Midbrain (tissue), 1 donor: Measurements from ENCODE around the gene COG7.

Experiments
- DNase-seq: peaks from one replicate; lab custom pipeline; 2025; lab: John Stamatoyannopoulos, UW

COG7 gene

GRCh38 chr16:23359092-23359760, 93.8 kb downstream of the COG7 start:
- DNase-seq = no peak

DNA sequence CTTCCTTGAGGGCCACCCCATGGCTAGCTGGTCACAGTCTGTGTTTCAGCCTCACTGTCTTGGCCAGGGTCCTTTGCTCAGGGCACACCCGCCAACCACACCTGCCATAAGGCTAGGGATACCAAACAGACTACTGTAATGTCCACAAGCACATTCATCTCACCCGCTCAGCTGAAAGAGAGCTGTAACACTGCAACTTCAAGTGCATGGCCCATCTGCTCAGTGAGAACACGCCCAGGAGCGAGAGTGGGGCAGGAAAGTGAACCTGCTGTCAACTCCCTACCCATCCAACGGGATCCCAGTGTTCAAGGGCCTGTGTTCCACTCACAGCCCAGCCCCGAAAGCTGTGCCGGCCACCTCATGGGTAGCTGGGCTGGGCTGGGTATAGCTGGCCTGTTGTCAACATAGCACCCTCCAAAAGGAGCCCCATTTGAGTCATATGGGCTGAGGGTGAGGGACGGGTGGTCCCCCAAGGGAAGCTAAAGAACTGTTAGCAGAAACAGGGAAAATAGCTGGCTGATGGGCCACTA, 95.2 kb downstream of the COG7 start:
- no peak for DNase-seq

DNA sequence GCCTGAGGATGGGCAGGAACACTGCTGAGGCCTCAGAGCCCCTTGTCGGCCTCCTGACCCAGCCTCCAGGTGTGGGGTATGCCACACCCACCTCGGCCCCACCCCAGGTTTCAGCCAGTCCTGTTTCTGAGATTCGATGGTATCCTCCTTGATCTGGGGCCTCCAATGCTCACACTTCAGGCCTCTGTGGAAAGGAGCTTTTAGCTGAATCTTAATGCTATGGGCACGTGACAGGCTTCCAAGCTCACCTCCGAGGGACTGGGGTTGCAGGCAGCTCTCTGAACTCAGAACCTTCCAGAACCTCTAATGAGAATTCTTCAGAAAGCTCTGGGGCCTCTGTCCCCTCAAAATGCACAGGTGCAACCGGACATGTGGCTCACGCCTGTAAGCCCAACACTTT, 96.0 kb downstream of the COG7 start:
- no peak for DNase-seq

DNA sequence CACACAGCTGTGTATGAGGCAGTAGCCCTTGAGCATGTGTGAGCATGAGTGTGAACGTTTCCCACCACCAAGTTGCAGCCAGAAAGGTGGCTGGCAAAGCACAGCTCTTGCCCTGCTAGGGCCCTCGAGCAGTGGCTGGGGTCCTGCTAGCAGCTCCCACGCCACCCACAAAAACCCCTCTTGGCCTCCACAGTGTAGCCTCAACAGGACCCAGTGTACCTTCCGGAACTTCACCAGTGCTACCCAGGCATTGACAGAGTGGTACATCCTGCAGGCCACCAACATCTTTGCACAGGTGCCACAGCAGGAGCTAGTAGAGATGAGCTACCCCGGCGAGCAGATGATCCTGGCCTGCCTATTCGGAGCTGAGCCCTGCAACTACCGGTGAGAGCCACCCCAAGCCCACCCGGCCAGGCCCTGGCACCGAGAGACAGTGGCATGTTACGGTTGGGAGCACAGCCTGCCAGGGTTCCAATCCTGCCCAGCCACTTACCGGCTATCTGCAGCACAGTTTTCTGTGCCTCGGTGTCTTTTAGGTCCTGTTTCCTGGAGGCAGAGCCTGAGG, 97.8 kb downstream of the COG7 start:
- no peak for DNase-seq

DNA sequence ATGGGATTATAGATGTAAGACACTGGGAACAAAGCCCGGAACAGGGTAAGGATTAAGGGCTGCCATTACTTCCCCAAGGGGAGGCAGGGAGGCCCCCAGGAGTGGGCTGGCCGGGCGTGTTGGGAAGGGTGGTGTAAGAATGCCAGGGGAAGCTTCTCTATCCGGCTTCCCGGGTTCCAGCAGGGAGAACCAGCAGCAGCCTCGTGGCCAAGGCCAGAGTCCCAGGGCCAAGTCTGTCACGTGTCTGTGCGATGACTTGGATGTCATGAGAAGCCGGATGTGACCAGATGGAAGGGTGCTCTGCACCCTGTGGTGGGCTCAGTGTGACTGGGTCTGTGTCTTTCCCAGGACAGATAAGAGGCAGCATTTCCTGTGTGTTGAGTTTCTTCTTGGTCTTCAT, 98.7 kb downstream of the COG7 start:
- DNase-seq = no peak

DNA sequence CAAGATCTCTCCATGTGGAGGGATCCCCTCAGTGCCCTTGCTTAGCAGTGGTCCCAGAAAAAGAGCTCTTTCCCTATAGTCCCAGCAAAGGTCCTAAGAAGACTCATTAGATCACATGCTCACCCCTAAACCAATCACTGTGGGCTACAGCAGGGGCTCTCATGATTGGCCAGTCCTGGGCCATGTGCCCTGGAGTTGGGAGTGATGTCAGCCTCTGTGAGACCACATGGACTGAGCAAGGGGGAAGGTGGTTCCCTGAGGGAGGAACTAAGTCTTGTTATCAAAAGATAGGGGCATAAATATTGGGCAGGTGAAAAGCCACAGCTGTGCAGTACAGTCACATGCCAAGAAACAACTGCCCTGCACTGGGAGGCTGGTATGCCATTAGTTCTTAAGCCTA, 99.5 kb downstream of the COG7 start:
- DNase-seq = no peak

DNA sequence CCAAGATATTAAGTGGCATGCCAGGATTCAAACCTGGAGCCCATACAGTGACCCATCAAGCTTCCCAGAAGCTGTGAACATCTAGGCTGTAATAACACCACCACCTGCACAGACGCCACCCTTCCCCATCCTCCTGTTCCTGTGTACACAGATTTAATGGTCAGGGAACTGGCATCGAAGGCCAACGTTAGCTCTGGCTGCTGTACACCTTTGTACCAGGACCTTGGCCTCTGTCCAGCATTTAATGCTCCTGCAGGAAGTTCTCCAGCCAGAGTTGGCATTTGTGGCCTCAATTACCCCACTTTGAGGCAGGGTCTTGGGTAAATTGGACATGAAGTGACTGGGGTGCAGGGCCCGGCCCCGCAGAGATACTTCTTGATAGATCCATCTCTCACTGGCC, 101.6 kb downstream of the COG7 start:
- no peak for DNase-seq

DNA sequence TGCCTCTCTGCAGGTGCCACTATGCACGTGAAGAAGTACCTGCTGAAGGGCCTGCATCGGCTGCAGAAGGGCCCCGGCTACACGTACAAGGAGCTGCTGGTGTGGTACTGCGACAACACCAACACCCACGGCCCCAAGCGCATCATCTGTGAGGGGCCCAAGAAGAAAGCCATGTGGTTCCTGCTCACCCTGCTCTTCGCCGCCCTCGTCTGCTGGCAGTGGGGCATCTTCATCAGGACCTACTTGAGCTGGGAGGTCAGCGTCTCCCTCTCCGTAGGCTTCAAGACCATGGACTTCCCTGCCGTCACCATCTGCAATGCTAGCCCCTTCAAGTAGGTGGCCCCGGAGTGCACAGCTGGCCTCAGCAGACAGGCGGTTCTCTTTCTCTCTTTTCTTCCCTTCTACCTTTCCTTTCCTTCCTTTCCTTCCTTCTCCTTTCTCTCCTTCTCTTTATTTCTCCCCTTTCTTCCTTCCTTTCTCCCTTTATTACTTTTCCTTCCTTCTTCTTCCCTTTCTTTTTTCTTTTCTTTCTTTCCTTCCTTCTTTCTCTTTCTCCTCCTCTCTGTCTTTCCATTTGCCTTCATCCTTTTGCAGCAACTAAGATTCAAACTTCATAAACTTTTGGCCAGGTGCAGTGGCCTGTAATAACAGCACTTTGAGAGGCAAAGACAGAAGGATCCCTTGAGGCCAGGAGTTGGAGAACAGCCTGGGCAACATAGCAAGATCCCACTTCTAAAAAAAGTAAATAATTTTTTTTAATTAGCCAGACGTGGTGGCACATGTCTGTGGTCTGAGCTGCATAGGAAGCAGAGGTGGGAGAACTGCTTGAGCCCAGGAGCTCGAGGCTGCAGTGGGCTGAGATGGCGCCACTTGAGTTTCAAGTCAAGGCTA, 104.2 kb downstream of the COG7 start:
- DNase-seq = no peak

- no peak for DNase-seq
These were observed 107.8 kb downstream of the COG7 start for GRCh38 chr16:23345237-23345636.

DNA sequence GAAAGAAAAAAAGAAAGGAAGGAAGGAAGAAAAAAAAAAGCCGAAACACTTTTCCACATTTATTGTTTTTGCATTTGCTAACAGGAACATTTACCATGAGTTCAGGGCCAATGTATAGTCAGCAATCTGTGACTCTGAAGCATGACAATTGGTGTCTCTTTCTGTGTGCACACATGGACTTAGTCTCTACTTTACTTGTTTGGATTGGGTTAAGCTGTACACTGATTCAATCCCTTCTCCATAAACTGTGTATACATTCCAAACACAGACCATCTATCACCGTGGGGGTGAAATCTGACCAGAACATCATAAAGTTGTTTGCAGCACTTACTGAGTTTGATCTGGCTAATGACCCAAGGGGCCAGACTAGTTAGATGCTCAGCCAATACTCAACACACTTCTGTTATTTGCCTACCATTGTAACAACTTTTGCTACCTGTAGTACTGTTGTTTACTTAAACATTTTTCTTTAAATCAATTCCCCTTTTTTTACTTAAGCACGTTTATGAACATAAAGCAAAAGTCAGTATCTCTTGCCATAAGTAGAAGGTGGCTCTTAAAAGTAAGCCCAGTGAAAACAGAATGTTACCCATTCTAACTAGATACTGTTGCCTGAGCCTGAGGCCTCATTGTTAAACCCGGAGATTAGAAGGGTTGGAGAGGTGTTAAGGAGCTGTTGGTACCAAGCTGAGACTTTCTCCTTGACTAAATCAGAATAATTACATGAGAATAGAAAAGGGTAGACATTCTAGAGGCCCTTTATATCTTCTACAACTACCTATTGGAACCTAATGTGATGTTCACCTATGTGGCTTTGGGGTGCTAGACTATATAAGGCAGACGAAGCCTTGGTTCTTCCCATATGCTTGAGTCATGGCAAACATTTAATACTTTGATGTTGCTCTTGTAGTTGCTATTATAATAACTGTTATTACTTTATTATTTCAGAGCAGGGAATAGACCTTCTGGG, 109.1 kb downstream of the COG7 start:
- DNase-seq = no peak

DNA sequence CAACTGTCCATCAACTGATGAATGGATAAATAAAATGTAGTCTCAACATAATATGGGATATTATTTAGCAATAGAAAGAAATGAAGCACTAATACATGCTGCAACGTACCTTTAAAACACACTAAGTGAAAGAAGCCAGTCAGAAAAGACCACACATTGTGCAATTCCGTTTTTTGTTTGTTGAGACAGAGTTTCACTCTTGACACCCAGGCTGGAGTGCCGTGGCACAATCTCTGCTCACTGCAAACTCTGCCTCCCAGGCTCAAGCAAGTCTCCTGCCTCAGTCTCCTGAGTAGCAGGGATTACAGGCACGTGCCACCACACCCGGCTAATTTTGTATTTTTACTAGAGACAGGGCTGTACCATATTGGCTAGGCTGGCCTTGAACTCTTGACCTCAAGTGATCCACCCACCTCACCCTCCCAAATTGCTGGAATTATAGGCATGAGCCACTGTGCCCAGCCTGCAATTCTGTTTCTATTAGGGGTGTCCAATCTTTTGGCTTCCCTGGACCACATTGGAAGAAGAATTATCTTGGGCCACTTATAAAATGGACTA, 110.8 kb downstream of the COG7 start:
- no peak for DNase-seq

- no peak for DNase-seq
These were observed 113.2 kb downstream of the COG7 start for GRCh38 chr16:23339787-23340186.
